ENCODE data around the gene PTCD2.

The PTCD2 gene

GRCh38 chr5:72353046-72353445 lies 32.9 kb downstream of the PTCD2 start:
- Histone ChIP-seq H2BK5ac (ENCODE audit: low read depth, low read length, poor library complexity) (no peak overlapping the region), H2AFZ (ENCODE audit: insufficient read depth, low read length, poor library complexity) (no peak overlapping the region), H3K36me3 (ENCODE audit: control insufficient read depth in 1 of 2, insufficient read depth in 2 of 2, low read length in 2 of 2) (peaks cover 0 to under 1% of the 10 kb centered on the region in 2 experiments), H3K18ac (ENCODE audit: low read length) (no peak overlapping the region), H3K9ac (ENCODE audit: low read length) (no peak overlapping the region), H2BK120ac (ENCODE audit: insufficient read depth, low read length, poor library complexity) (no peak overlapping the region), H3K4me1 (ENCODE audit: control insufficient read depth in 1 of 2, insufficient read depth in 2 of 2, low read length in 2 of 2) (no peaks in the 10 kb centered on the region), H3K14ac (ENCODE audit: low read length) (no peak overlapping the region), H2BK12ac (ENCODE audit: low read length) (no peak overlapping the region), H3K9me3 (ENCODE audit: insufficient read depth, low read depth, low read length) (no peaks in the 10 kb centered on the region), H3K27me3 (ENCODE audit: insufficient read depth, low read length) (no peaks in the 10 kb centered on the region), H3K4me3 (ENCODE audit: low read depth, low read length) (no peak overlapping the region), H4K12ac (ENCODE audit: low read depth, low read length) (no peak overlapping the region), H3K4ac (ENCODE audit: low read depth, low read length) (no peak overlapping the region), H4K91ac (ENCODE audit: low read depth, low read length) (no peak overlapping the region), H3K79me2 (ENCODE audit: control insufficient read depth, insufficient read depth, low read length, poor library complexity) (no peaks in the 10 kb centered on the region), H3K4me2 (ENCODE audit: low read length) (no peak overlapping the region), H3K79me1 (ENCODE audit: low read length) (peaks cover 1% of the 10 kb centered on the region), H3K27ac (ENCODE audit: low read depth, low read length) (no peak overlapping the region), H4K8ac (ENCODE audit: low read depth, low read length) (no peak overlapping the region), H2AK5ac (ENCODE audit: low read length) (no peak overlapping the region), H3K23ac (ENCODE audit: low read length) (no peak overlapping the region)
- no peak for DNase-seq

DNA sequence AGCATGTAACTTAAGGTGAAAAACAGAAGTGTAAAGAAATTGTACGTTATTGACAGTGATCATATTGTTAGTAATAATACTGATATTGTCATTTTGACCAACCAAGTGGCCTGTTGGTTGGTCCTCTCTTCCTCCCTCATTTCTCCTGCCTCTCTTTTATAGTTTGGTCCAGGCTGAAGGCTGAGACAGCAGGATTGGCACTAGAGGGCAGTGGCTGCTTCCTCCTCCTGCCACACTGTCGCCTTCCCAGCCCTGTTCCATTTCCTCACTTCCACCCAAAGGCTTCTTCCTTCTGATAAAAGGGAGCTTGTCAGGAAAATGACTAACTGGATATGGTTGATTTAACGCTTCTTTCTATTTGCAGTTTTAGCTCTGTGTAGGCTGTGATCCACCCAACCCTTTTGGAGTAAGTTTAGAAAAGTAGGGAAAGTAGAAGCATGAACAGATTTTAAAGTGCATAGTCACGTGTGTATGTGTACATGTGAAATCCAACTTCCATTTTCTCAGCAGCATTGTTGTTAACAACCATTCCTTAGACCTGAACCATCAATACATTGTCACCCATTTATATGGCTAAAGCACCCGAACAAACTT lies 35.6 kb downstream of the PTCD2 start:
- Histone ChIP-seq H2BK5ac (ENCODE audit: low read depth, low read length, poor library complexity) (no peak overlapping the region), H3K27ac (ENCODE audit: low read depth, low read length) (no peak overlapping the region), H3K9me3 (ENCODE audit: insufficient read depth, low read depth, low read length) (peaks cover 3% of the 10 kb centered on the region), H3K4me1 (ENCODE audit: control insufficient read depth in 1 of 2, insufficient read depth in 2 of 2, low read length in 2 of 2) (no peaks in the 10 kb centered on the region), H2AK5ac (ENCODE audit: low read length) (no peak overlapping the region), H4K91ac (ENCODE audit: low read depth, low read length) (no peak overlapping the region), H4K12ac (ENCODE audit: low read depth, low read length) (no peak overlapping the region), H3K27me3 (ENCODE audit: insufficient read depth, low read length) (no peaks in the 10 kb centered on the region), H4K8ac (ENCODE audit: low read depth, low read length) (no peak overlapping the region), H3K18ac (ENCODE audit: low read length) (no peak overlapping the region), H3K4me3 (ENCODE audit: low read depth, low read length) (no peak overlapping the region), H2BK120ac (ENCODE audit: insufficient read depth, low read length, poor library complexity) (no peak overlapping the region), H2AFZ (ENCODE audit: insufficient read depth, low read length, poor library complexity) (no peak overlapping the region), H2BK12ac (ENCODE audit: low read length) (no peak overlapping the region), H3K36me3 (ENCODE audit: control insufficient read depth in 1 of 2, insufficient read depth in 2 of 2, low read length in 2 of 2) (peaks cover 0 to 7% of the 10 kb centered on the region in 2 experiments), H3K79me2 (ENCODE audit: control insufficient read depth, insufficient read depth, low read length, poor library complexity) (no peaks in the 10 kb centered on the region), H3K4me2 (ENCODE audit: low read length) (no peak overlapping the region), H3K9ac (ENCODE audit: low read length) (no peak overlapping the region), H3K4ac (ENCODE audit: low read depth, low read length) (no peak overlapping the region), H3K79me1 (ENCODE audit: low read length) (no peaks in the 10 kb centered on the region), H3K14ac (ENCODE audit: low read length) (no peak overlapping the region), H3K23ac (ENCODE audit: low read length) (no peak overlapping the region)
- peak in 1 of 2 donors; percentile 51 for DNase-seq
- no CpG with 5 or more reads among the region's 5 CpGs for WGBS (ENCODE audit: extremely low coverage, insufficient coverage, insufficient read length)

- Histone ChIP-seq H3K36me3 (ENCODE audit: control insufficient read depth in 1 of 2, insufficient read depth in 2 of 2, low read length in 2 of 2) (peaks cover 0 to 7% of the 10 kb centered on the region in 2 experiments), H3K4me2 (ENCODE audit: low read length) (no peak overlapping the region), H3K4ac (ENCODE audit: low read depth, low read length) (no peak overlapping the region), H2AK5ac (ENCODE audit: low read length) (no peak overlapping the region), H2AFZ (ENCODE audit: insufficient read depth, low read length, poor library complexity) (no peak overlapping the region), H3K4me3 (ENCODE audit: low read depth, low read length) (no peak overlapping the region), H2BK120ac (ENCODE audit: insufficient read depth, low read length, poor library complexity) (no peak overlapping the region), H3K79me1 (ENCODE audit: low read length) (no peaks in the 10 kb centered on the region), H3K27ac (ENCODE audit: low read depth, low read length) (no peak overlapping the region), H4K91ac (ENCODE audit: low read depth, low read length) (no peak overlapping the region), H3K18ac (ENCODE audit: low read length) (no peak overlapping the region), H3K9me3 (ENCODE audit: insufficient read depth, low read depth, low read length) (peaks cover 3% of the 10 kb centered on the region), H4K12ac (ENCODE audit: low read depth, low read length) (no peak overlapping the region), H3K23ac (ENCODE audit: low read length) (no peak overlapping the region), H3K4me1 (ENCODE audit: control insufficient read depth in 1 of 2, insufficient read depth in 2 of 2, low read length in 2 of 2) (no peaks in the 10 kb centered on the region), H2BK5ac (ENCODE audit: low read depth, low read length, poor library complexity) (no peak overlapping the region), H3K27me3 (ENCODE audit: insufficient read depth, low read length) (no peaks in the 10 kb centered on the region), H2BK12ac (ENCODE audit: low read length) (no peak overlapping the region), H4K8ac (ENCODE audit: low read depth, low read length) (no peak overlapping the region), H3K14ac (ENCODE audit: low read length) (no peak overlapping the region), H3K9ac (ENCODE audit: low read length) (no peak overlapping the region), H3K79me2 (ENCODE audit: control insufficient read depth, insufficient read depth, low read length, poor library complexity) (no peaks in the 10 kb centered on the region)
- no CpG with 5 or more reads among the region's 1 CpG for WGBS (ENCODE audit: extremely low coverage, insufficient coverage, insufficient read length)
- no peak for DNase-seq
These were observed 36.2 kb downstream of the PTCD2 start for GRCh38 chr5:72356361-72356760.

GRCh38 chr5:72358925-72359324 lies 38.8 kb downstream of the PTCD2 start:
- H3K4me2 ChIP-seq (ENCODE audit: low read length), result no peak overlapping the region
- no peak overlapping the region for H2BK5ac ChIP-seq (ENCODE audit: low read depth, low read length, poor library complexity)
- H4K8ac ChIP-seq (ENCODE audit: low read depth, low read length), result no peak overlapping the region
- no peak overlapping the region for H3K9ac ChIP-seq (ENCODE audit: low read length)
- H3K36me3 ChIP-seq (ENCODE audit: control insufficient read depth in 1 of 2, insufficient read depth in 2 of 2, low read length in 2 of 2), result peaks cover 0 to 7% of the 10 kb centered on the region in 2 experiments
- H2BK120ac ChIP-seq (ENCODE audit: insufficient read depth, low read length, poor library complexity), result no peak overlapping the region
- H3K4me3 ChIP-seq (ENCODE audit: low read depth, low read length), result no peak overlapping the region
- no peaks in the 10 kb centered on the region for H3K79me2 ChIP-seq (ENCODE audit: control insufficient read depth, insufficient read depth, low read length, poor library complexity)
- H3K79me1 ChIP-seq (ENCODE audit: low read length), result peaks cover 3% of the 10 kb centered on the region
- no peak overlapping the region for H3K18ac ChIP-seq (ENCODE audit: low read length)
- H3K14ac ChIP-seq (ENCODE audit: low read length), result no peak overlapping the region
- DNase-seq, result no peak
- H3K27me3 ChIP-seq (ENCODE audit: insufficient read depth, low read length), result no peaks in the 10 kb centered on the region
- no peak overlapping the region for H3K23ac ChIP-seq (ENCODE audit: low read length)
- H2BK12ac ChIP-seq (ENCODE audit: low read length), result no peak overlapping the region
- no peak overlapping the region for H2AK5ac ChIP-seq (ENCODE audit: low read length)
- H4K12ac ChIP-seq (ENCODE audit: low read depth, low read length), result no peak overlapping the region
- no peak overlapping the region for H4K91ac ChIP-seq (ENCODE audit: low read depth, low read length)
- H3K4ac ChIP-seq (ENCODE audit: low read depth, low read length), result no peak overlapping the region
- H3K9me3 ChIP-seq (ENCODE audit: insufficient read depth, low read depth, low read length), result peaks cover 3% of the 10 kb centered on the region
- H3K4me1 ChIP-seq (ENCODE audit: control insufficient read depth in 1 of 2, insufficient read depth in 2 of 2, low read length in 2 of 2), result peaks cover 3 to 5% of the 10 kb centered on the region in 2 experiments
- H2AFZ ChIP-seq (ENCODE audit: insufficient read depth, low read length, poor library complexity), result no peak overlapping the region
- H3K27ac ChIP-seq (ENCODE audit: low read depth, low read length), result no peak overlapping the region

Measured in trophoblast cell (in vitro differentiated cells and primary cell).